ENCODE results near the gene REN. TPM values are rescaled to one million over a fixed set of nuclear protein-coding genes. Genes with fewer than 3 reads are reported as not detected.
A peak's percentile ranks its signal among the peaks of the same experiment; 100 is the strongest.

The REN gene
- total and polyA plus RNA-seq, 2 of the 13 experiments (the other 11 are each of a cell fraction or from before 2014, with no cell fraction given), result not detected

GRCh38 chr1:204207136-204207616 is 41.0 kb upstream of the REN start (continued):
- no peak for TF ChIP-seq ZBED4 (CRISPR knock-in tag; IDR thresholded peaks at IDR 0.05; ENCODE audit: borderline replicate concordance)
- no peak for TF ChIP-seq ZNF629 (CRISPR knock-in tag; conservative IDR thresholded peaks at IDR 0.05)
- no peak for TF ChIP-seq SOX6 (IDR thresholded peaks at IDR 0.05)
- TF ChIP-seq SOX6 (CRISPR knock-in tag; IDR thresholded peaks at IDR 0.05), result 0 out of 2 replicates have a peak, but pooled peaks have one; percentile 10
- TF ChIP-seq ZMYM4 (CRISPR knock-in tag; IDR thresholded peaks at IDR 0.05), result peak; percentile 52; the same call in 1 of the 2 replicates
- 0 out of 2 replicates have a peak, but pooled peaks have one; percentile 17 for TF ChIP-seq HDAC1 (CRISPR knock-in tag; IDR thresholded peaks at IDR 0.05)
- TF ChIP-seq IKZF5 (CRISPR knock-in tag; IDR thresholded peaks at IDR 0.05), result peak; percentile 20; the same call in 1 of the 2 replicates
- peak; percentile 31 for TF ChIP-seq HNRNPLL (IDR thresholded peaks at IDR 0.05; ENCODE audit: low read depth, low read length, poor library complexity, severe bottlenecking)
- no peak for TF ChIP-seq ATF5 (CRISPR knock-in tag; IDR thresholded peaks at IDR 0.05; ENCODE audit: low read depth)
- TF ChIP-seq SMC3 (IDR thresholded peaks at IDR 0.05; ENCODE audit: low read length), result peak; percentile 10; the same call in 1 of the 2 replicates
- peak; percentile 33; the same call in 1 of the 2 replicates for TF ChIP-seq NCOA1 (CRISPR knock-in tag; IDR thresholded peaks at IDR 0.05)
- TF ChIP-seq ZNF687 (CRISPR knock-in tag; IDR thresholded peaks at IDR 0.05), result peak; percentile 61
- no peak for TF ChIP-seq PAF1 (CRISPR knock-in tag; IDR thresholded peaks at IDR 0.05)
- no peak for TF ChIP-seq ZNF550 (CRISPR knock-in tag; IDR thresholded peaks at IDR 0.05; ENCODE audit: borderline replicate concordance)
- TF ChIP-seq TGIF2 (CRISPR knock-in tag; IDR thresholded peaks at IDR 0.05), result no peak
- TF ChIP-seq ZNF660 (CRISPR knock-in tag; IDR thresholded peaks at IDR 0.05; ENCODE audit: borderline replicate concordance, low read depth), result no peak
- TF ChIP-seq FOXM1 (CRISPR knock-in tag; IDR thresholded peaks at IDR 0.05), result no peak
- TF ChIP-seq KDM2A (CRISPR knock-in tag; IDR thresholded peaks at IDR 0.05; ENCODE audit: borderline replicate concordance, low read depth), result peak; percentile 53; the same call in 1 of the 2 replicates
- no peak for TF ChIP-seq ZNF556 (CRISPR knock-in tag; IDR thresholded peaks at IDR 0.05; ENCODE audit: borderline replicate concordance)

All from HepG2 (cell line).